Activated CD4-positive, CD25-positive, alpha-beta regulatory T cell treated with anti-CD3 and anti-CD28 coated beads, Interleukin-2, amount 50 U/mL, for 72 hours (primary cell): ENCODE measurements around the gene TMBIM1.

Experiments used
- DNase-seq: peaks from one replicate; pipeline ENCODE4 v3.0.0; 2021

TMBIM1 gene, protein sequence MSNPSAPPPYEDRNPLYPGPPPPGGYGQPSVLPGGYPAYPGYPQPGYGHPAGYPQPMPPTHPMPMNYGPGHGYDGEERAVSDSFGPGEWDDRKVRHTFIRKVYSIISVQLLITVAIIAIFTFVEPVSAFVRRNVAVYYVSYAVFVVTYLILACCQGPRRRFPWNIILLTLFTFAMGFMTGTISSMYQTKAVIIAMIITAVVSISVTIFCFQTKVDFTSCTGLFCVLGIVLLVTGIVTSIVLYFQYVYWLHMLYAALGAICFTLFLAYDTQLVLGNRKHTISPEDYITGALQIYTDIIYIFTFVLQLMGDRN

DNA sequence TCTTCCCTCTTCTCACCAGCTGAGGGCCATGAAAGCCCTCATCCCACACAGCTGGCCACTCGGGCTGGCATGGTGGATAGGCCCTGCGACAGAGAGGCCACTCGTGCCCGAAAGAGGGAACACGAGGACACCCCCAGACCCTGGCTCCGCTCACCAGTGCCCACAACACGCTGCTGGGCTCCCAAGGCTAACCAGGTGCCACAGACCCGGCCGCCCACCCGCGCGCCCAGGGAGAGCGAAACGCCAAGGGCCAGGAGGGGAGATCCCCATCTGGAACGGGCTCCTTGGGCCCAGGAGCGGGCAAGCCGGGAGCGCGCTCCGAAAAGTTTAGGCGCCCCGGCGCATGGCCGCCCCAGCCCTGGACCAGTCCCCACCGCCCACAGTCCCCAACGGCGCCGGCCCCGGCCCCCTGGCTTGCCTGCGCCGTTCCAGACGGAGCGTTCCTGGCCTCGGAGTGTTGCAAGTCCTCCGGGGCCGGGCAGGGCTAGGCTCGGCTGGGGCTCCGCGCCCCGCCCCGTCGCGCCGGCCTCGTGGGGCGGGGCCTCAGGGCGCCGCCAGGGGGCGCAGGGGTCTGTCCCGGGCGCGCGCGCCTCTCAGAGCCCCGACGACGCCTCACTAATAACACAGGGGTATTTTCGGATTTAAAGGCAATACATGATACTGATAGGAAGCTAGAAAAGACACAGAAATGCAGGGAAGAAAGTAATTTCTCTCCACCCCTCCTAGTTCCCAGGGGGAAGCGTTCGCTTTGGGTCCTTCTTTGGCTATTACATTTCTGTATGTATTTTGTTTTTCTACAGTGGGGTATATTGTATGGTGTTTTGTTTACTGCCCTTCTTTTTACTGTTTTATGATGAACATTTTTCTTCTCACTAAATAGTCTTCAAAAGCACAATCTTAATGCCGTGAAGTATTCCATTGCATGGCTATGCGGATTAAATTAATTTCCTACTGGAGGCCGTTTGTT lies at the start of gene TMBIM1:
TSS of gene TMBIM1 (minus strand) at position 456 of the 967 bp plus-strand sequence. CDS start 10,362 bp downstream, outside the sequence.
- peak; percentile 87 for DNase-seq

DNA sequence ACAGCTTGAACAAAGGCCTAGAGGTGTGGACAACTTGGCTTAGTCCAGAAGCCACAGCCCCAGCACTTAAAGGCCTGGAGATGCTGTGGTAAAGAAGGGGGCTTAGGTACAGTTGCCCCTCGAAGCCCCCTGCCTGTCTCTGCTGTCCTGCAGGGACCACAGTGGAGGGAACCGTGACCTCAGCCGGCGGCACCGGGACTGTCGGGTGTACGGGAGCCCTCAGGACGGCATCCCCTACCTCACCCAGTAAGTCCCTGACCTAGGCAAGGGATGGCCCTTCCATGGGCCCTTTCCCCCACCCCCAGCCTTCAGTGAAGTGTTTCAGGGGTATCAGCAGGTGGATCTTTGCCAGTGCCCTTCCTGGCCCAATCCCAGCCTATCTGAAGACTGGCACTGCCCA lies 49.1 kb upstream of the TMBIM1 start:
- no peak for DNase-seq

DNA sequence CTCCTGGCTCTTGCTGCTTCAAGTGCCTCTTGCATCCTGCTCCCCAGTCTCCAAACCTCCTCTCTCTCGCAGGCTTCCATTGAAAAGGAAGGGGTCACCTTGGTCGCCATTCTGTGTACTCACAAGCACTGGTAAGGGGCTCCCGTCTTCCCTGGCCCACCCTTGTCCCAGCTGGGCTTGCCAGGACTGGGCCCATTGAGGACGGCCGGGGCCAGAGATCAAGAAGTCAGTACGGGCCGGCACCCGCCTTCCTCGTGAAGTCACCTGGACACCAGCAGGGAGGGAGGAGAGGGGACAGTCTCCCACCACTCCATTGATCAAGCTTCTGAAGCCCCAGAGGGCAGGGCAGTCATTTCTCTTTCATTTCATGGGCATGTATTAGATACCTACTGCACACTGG lies 48.4 kb upstream of the TMBIM1 start:
- DNase-seq = no peak

DNA sequence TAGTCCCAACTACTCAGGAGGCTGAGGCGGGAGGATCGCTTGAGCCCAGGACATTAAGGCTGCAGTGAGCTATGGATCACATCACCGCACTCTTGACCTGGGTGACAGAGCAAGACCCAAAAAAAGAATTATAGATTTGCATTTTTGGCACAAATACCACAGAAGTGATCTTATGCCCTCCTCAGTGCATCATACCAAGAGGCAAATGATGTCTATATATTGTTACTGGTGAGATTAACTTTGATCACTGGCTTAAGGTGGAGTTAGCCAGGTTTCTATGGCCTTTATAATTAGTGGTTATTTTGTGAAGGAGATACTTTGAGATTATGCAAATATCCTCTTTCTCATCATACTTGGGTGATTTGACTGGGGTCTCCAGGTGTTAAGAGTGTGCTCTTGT lies 42.2 kb upstream of the TMBIM1 start:
- no peak for DNase-seq

DNA sequence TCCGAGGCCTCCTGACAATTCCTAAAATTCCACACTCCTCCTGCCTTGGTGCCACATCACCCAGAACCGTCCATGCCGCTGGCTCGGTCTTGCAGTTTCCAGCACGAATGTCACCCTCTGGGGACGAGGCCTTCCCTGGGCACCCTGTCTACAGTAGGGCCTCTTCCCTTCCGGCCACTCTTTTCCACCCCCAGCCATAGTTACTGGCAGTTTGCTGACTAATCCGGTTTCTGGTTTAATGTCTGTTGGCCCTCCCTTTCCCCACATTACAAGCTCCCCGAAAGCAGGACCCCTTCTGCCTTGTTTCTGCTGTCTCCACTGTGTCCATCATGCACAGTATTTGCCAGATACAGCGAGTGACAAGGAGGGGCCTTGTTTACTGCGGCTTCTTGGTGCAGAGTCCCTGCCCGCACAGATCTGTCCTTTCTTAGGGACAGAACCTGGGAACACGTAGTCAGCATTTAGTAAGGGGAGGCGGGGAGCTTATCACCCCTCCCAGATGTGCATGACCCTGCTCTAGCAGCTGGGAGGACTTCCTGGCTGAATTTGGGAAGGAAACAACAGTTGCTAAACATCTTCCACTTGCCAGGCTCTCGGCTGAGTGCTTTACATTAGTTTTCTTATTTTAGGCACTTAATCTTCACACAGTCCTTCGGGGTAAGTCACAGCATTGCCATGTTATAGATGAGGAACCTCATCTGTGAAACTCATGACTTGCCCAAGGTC lies 40.8 kb upstream of the TMBIM1 start:
- DNase-seq = no peak

DNA sequence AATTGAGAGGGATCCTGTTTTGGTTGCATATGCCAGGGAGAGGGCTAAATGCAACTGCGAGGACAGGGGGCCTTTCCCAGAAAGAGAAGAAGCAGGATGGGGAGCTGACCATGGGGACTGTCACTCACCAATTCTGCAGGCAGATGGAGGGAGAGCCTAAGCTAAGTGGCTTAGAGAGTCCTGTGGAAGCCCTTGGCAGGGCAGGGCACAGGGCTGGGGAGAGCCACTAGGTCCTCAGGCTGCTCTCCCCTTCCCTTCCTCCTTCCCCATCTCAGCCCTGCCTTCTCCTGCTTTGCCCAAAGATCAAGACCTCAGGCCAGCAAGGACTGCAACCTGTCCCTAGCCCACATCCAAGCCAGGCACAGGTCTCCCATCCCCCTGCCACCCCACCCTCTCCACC lies 40.0 kb upstream of the TMBIM1 start:
- no peak for DNase-seq

DNA sequence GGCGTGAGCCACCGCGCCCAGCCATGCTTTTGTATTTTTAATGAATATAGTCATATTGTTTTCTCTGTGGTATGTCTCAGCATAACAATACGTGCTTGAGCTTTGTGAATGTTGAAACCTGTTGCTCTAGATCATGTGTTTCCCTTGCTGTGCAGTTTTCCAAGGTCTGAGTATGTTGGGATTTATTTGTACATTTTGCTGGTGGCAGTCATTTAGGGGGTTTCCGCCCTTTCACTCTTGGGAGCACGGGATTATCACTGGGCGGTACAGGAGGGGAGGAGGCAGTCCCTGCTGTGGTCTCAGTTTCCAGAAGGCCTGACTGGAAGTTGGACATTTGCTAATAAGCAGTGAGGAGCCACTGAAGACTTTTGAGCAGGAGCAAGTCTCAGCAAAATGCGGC lies 39.4 kb upstream of the TMBIM1 start:
- no peak for DNase-seq

DNA sequence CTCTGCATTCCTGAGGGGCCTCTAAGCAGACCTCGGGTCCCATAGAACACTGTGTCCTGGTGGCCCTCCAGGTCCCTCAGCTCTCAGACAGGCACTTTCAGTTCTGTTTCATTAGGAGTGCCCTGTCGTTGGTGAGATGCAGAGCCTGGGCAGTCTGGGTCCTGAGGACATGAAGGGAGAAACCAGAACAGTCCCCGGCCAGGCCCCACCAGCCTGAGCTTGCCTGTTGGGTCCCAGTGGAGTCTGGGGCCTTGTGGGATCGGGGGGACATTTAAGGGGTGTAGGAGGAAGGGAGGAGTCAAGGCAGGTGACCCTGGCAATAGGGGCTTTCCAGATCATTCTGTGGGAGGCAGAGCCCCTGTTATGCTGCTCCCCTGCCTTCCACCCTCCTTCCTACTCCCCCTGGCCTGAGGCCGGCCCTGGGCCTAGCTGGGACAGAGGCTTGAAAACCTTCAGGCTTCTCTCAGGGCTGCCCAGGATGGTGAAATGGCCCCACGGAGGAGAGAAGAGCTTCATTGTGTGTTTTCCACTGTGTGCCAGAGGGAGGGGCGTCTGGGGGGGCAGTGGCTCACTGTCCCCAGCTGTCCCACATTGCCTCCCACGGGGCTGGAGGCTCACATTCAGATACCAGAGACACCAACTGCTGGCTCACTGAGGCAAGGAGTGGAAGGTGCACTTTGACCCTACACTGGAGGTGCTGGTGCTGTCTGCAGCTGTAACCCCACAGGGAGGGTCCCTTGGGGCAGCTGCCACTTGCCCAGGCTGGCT lies 37.7 kb upstream of the TMBIM1 start:
- DNase-seq = no peak

DNA sequence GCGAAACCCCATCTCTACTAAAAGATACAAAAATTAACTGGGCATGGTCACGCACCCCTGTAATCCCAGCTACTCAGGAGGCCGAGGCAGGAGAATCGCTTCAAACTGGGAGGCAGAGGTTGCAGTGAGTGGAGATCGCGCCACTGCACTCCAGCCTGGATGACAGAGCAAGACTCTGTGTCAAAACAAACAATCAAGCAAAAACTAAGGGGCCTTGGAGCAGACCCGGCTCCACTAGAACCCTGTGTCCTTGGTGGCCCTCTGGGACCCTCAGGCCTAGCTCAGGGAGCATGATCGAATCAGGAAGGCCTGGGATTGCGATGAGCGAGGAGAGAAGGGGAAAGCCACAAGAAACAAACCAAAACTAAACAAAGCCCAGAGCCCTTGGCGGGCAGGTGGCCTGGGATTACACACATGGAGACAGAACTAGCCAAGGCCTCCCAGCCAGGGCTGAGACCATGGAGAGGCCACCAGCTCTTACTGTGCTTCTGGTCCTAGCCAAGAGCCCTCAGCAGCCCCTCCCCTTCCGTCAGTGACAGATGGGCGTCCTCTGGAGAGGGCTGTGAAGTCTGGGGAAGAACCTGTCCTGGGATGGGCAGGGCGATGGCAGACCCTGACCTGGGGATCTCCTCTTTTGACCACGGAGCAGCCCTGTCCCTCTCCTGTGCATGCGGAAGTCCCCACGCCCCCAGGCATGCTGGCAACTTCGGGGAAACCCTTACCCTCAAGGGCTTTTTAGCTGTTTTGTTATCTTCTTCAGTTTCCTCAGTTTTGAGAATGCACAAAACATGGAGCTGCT lies 36.9 kb upstream of the TMBIM1 start:
- DNase-seq = no peak

DNA sequence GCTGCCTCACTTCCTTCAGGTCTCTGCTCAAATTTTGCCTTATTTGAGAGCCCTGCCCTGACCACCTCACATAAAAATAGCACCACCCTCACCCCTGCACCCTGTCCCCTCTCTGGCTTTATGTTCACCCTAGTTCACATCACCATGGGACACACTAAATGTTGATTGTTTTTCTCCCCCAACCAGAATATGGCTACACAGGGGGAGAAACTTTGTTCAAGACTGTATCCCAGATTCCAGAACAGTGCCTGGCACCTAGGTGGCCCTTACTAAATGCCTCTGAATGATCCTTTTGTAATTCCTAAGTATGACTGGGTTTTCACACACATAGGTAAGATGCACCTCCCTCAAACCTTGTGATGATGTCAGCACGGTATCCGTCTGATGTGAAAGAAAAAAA lies 36.0 kb upstream of the TMBIM1 start:
- DNase-seq = no peak

DNA sequence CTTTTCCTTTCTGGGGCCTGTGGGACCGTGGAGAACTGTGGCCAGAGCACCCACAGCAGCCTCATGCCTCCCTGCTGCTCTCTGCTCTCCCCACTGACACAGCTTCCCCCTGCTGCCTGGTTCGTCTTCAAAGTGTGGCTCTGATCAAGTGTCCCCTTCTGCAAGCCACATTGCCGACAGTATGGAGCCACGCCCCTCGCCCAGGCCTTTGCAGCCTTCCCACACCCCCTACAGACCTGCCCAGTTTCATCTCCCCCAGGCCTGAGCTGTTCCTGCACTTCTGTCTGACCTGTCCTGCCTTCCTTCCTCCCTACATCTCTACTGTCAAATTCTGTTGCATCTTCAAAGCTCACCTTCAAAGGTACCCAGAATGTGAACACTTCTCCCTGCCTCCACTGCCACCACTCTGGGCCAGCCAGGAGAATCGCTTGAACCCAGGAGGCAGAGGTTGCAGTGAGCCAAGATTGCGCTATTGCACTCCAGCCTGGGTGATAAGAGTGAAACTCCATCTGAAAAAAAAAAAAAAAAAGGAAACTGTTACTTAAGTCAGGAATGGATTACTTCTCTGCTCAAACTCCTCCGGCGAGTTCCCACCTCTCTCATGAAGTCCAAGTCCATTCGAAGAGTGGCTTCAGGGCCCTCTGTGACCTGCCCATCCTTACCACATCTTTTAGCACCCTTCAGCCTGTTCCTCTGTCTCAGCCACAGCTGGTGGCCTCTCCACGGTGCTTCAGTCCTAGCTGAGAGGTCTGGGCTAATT lies 35.3 kb upstream of the TMBIM1 start:
- DNase-seq = no peak

DNA sequence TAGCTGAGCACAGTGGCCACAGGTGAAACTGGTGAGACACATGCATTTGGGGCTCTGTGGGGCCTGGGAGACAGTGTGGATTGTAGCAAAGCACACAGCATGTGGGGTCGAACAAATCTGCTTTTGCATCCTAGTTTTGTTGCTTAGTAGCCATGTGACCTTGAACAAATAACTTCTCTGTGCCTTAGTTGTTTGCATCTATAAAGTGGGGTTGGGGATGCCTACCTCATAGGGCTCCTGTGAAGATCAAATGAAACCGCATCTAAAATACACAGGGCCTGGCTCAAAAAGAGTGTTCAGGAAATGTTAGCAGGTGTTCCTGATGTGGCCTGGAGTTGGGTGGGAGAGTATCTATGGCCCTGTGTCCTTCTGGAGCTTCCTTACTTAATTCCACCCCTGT lies 34.0 kb upstream of the TMBIM1 start:
- no peak for DNase-seq

DNA sequence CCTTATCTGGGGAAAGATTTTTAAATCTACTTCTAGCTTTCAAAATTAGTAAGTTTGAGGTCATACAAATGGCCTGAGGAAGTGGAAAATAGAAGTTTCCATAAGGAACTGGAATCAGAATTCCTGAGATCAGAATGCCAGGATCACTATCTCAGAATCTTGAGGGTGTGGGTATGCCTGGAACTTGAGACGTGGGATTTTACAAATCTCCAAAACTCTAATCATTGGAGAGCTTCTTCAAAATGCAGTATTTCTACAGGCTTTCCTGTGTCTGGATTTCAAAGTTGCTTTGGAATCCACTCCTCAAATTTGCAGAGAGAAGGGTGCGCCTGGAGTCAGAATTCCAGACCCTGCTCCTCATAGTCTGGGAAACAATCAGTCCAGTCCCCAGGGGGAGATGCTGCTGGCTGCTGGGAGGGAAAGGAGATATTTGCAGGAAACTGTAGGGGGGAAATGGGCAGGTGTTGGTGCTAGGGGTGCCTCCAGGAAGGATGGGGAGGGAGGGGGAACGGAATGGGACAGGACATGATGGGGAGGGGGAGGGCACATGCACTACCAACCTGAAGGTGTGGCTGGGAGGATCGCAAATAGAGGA lies 33.4 kb upstream of the TMBIM1 start:
- DNase-seq = no peak

DNA sequence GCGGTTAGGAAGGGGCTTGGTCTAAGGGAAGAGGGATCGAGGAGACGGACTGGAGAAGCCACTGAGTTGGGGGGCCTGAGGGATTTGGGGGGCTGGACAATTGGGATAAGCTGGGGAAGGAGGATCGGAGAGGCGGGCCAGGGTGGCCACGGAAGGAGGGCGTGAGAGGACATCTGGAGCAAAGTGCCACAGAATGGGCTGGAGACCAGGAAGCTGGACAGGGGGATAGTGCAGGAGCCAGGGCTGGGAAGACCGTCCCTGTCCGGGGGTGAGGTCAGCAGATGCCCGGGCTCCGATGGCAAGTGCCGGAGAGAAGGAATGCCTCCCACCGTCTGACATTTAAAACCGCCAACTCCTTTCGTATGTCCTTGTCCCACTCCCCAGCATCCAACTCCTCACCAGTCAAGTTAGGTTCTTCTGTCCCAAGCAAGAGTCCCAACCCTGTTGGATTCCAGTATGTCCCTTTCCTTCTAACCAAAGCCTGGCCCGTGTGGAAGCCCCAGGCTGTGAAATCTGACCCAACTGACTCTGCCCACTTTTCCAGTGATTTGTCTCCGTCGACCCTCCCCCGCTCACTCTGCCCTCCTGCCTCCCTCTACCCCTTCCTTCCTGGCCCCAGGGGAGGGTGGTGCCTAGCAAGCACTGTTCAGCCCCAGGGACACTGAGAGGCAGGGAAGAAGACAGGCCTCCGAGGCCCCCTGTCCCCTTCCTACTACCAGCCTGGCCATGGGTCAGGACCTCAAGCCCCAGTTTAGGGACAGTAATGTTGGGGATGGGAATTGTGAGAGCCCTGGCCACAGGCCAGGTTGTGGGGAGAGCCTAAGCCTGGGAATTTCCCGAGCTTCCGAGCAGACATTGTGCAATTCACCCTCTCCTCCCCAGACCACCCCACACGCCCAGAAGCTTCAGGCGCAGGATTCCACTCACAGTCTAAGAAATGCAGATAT lies 31.5 kb upstream of the TMBIM1 start:
- DNase-seq = no peak

DNA sequence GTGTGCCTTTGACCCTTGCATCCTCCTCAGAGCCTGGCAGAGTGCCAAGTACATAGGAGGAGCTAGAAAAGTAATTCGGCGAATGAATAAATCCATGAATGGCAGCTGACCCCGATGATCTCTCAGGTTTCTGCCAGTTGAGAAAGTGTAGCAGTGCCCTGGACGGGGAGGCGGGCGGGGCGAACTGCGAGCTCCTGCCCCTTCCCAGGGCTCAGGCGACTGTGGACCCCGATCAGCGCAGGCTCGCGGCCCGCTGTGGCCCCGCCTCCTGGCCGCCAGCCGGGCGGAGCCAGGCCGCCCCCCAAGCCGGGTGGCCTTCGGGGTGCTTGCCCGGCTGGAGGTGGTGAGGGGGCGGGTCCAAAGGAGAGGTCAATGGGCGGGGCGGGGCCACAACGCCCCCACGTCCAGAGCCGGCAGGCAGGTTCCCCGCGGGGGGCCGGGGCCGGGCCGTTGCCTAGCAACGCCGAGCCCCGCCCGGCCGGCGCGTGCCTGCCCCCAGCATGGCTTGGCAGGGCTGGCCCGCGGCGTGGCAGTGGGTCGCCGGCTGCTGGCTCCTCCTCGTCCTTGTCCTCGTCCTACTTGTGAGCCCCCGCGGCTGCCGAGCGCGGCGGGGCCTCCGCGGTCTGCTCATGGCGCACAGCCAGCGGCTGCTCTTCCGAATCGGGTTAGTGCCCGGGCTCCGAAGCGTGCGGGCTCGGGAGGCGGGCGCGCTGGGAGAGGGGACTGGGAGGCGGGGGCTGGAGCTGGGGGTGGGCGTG lies 30.6 kb upstream of the TMBIM1 start:
- DNase-seq = peak; percentile 51

DNA sequence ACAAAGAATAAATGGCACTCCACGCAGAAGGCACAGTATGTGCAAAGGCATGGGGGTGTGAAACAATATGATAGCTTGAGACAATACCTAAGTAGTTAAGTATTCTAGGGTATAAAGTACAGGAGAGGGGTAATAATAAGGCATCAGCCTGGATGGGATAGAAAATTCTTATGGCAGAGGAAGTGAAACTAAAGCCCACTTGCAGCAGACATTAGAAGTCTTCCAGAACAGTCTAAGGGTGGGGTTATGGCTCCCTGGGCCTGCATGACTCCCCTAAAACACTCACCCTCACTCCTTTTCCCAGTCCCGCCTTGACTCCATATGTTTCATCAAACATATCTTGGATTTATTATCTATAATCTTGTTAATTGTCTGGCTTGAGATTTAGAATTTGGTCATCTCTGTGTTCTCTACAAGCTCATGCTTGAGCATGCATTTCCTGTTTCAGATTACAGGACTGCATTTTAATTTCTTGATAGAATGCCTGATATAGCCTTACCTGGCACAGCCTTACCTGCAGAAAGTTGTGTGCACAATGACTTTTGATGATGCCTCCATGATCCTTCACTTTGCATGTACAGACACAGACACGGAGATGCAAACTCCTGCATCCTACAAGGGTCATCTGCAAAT lies 28.5 kb upstream of the TMBIM1 start:
- DNase-seq = no peak

DNA sequence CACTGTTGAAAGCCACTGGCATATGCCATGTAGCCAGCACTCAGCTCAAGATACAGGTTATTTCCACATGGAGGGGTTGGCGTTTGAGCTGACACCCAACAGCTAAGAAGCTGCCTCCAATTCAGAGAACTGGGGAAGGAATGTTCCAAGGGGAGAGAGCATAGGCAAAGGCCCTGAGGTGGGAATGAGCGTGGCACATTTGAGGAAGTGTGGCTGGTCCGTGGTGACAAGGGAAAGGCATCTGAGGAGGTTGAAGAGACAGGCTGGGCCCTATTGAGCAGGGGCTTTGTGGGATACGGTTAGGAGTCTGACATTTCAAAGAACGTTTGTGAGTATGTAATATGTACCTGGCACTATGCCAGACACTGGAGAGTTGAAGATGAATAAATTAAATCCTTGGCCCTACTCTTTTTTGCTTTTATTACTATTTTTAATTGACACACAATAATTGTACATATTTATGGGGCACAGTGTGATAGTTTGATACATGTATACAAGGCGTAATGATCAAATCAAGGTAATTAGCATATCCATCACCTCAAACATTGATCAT lies 27.6 kb upstream of the TMBIM1 start:
- DNase-seq = no peak

DNA sequence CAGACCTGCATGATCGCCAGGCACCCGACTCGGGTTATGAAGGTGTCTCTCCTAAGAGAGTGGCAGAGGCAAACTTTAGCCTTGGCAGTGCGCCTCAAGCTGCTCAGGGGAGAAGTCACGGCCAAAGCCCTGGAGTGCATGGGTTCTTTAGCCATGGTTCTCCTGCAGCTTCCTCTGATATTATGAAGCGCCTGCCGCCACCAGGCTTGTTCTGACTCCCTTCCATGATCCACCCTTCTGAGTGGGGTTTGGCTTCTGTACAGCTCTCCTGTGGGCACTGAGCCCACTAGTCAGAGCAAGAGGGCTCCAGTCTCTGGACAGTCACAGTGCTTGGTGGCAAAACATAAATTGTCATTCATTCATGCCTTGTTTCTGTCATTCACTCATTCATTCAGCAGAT lies 25.9 kb upstream of the TMBIM1 start:
- no peak for DNase-seq
